IMR-90 (cell line): ENCODE data around the gene USH2A. TPM values are rescaled to one million over a fixed set of nuclear protein-coding genes. Genes with fewer than 3 reads are reported as not detected.
A peak's percentile ranks its signal among the peaks of the same experiment; 100 is the strongest.

Experiments
- ATAC-seq: fragments of 200-7000 bp; cut with Tn5 transposase; 2 replicates; pipeline ENCODE4 v1.9.1; 2020; ENCODE audit warnings: low read depth, mild to moderate bottlenecking, moderate library complexity
- BruUV-seq: library from RNA; stranded (reverse); fragments of 400-500 nt; replicated peaks from 2 replicates; lab custom pipeline; 2021; lab: Mats Ljungman, UMichigan
- CTCF ChIA-PET: fragments of 300-600 bp; formaldehyde crosslinking; extraction: SDS; loops from one replicate; lab custom pipeline; 2021; ENCODE audit warnings: antibody characterized with exemption; lab: Yijun Ruan, JAX
- POLR2A ChIA-PET: fragments of 300-600 bp; sonication (Branson Sonifier 250); formaldehyde crosslinking; loops from one replicate; lab custom pipeline; 2022; ENCODE audit warnings: antibody characterized with exemption; ENCODE audit not compliant: unreplicated experiment; lab: Charles Lee
- DNase-seq: peaks from one replicate; pipeline ENCODE4 v3.0.0; 2013
- H2AFZ ChIP-seq: replicated peaks from 2 replicates; pipeline ENCODE3; 2013; ENCODE audit warnings: low read length, mild to moderate bottlenecking; ENCODE audit not compliant: poor library complexity
- H2AK5ac ChIP-seq: 2 replicates; pipeline ENCODE4 v1.6.1; 2013; ENCODE audit warnings: low read depth, low read length, inconsistent platforms
- H2AK9ac ChIP-seq: replicated peaks from 2 replicates; pipeline ENCODE3; 2013; ENCODE audit warnings: mild to moderate bottlenecking, low read depth, low read length, moderate library complexity; ENCODE audit not compliant: poor library complexity
- H2BK120ac ChIP-seq: 2 replicates; pipeline ENCODE4 v1.6.1; 2013; ENCODE audit warnings: low read depth, low read length, inconsistent platforms
- H2BK15ac ChIP-seq: 3 replicates; pipeline ENCODE4 v1.6.1; 2013; ENCODE audit warnings: low read depth, low read length, inconsistent platforms
- H2BK20ac ChIP-seq: 2 replicates; pipeline ENCODE4 v1.6.1; 2013; ENCODE audit warnings: low read depth, mild to moderate bottlenecking, inconsistent platforms, low read length, moderate library complexity
- H2BK5ac ChIP-seq: 2 replicates; pipeline ENCODE4 v1.6.1; 2013; ENCODE audit warnings: mild to moderate bottlenecking, low read depth, low read length, inconsistent platforms; ENCODE audit not compliant: poor library complexity, severe bottlenecking
- H3K14ac ChIP-seq: replicated peaks from 2 replicates; pipeline ENCODE4 v1.6.1; 2013; ENCODE audit warnings: low read depth, low read length, inconsistent platforms
- H3K18ac ChIP-seq: 2 replicates; pipeline ENCODE4 v1.6.1; 2013; ENCODE audit warnings: low read depth, low read length, control low read depth
- H3K23ac ChIP-seq: 2 replicates; pipeline ENCODE4 v1.6.1; 2013; ENCODE audit warnings: low read depth, low read length, inconsistent platforms
- H3K27ac ChIP-seq: 2 replicates; pipeline ENCODE4 v1.5.1; 2013; ENCODE audit warnings: mild to moderate bottlenecking, control low read depth, low read length; ENCODE audit not compliant: insufficient read depth
- H3K27me3 ChIP-seq: 2 replicates; pipeline ENCODE4 v1.6.1; 2013; ENCODE audit warnings: low read length; ENCODE audit not compliant: control insufficient read depth, insufficient read depth
- H3K36me3 ChIP-seq: 2 replicates; pipeline ENCODE4 v1.6.1; 2013; ENCODE audit warnings: low read length, mixed read lengths; ENCODE audit not compliant: control insufficient read depth, insufficient read depth
- H3K4ac ChIP-seq: 2 replicates; pipeline ENCODE4 v1.6.1; 2013; ENCODE audit warnings: low read depth, low read length, inconsistent platforms
- H3K4me1 ChIP-seq: 2 replicates; pipeline ENCODE4 v1.6.1; 2013; ENCODE audit warnings: low read length, mixed read lengths; ENCODE audit not compliant: control insufficient read depth, insufficient read depth
- H3K4me2 ChIP-seq: 2 replicates; pipeline ENCODE4 v1.6.1; 2013; ENCODE audit warnings: low read depth, mild to moderate bottlenecking, control low read depth, low read length, moderate library complexity
- H3K4me3 ChIP-seq: 2 replicates; pipeline ENCODE4 v1.5.1; 2013; ENCODE audit warnings: low read depth, mild to moderate bottlenecking, control low read depth, low read length, moderate library complexity; ENCODE audit not compliant: insufficient read depth
- H3K56ac ChIP-seq: 2 replicates; pipeline ENCODE4 v1.6.1; 2013; ENCODE audit warnings: low read length, inconsistent platforms; ENCODE audit not compliant: insufficient read depth; ENCODE audit errors: extremely low read depth
- H3K79me1 ChIP-seq, 2 experiments: 2 replicates each; pipeline ENCODE4 v1.6.1; 2013; ENCODE audit warnings: low read length in 2 of 2, inconsistent platforms in 1 of 2, low read depth in 1 of 2
- H3K9ac ChIP-seq: 2 replicates; pipeline ENCODE4 v1.6.1; 2013; ENCODE audit warnings: low read depth, low read length, control low read depth
- H3K9me1 ChIP-seq: 2 replicates; pipeline ENCODE4 v1.6.1; 2013; ENCODE audit warnings: low read length, inconsistent platforms; ENCODE audit not compliant: insufficient read depth
- H3K9me3 ChIP-seq: 2 replicates; pipeline ENCODE4 v1.6.1; 2013; ENCODE audit warnings: low read length; ENCODE audit not compliant: control insufficient read depth, insufficient read depth
- H4K20me1 ChIP-seq: 2 replicates; pipeline ENCODE4 v1.6.1; 2013; ENCODE audit warnings: low read length, inconsistent platforms; ENCODE audit not compliant: insufficient read depth
- H4K5ac ChIP-seq: 2 replicates; pipeline ENCODE4 v1.6.1; 2013; ENCODE audit warnings: mild to moderate bottlenecking, low read depth, low read length, control low read depth
- H4K8ac ChIP-seq, 2 experiments: 2 replicates each; pipeline ENCODE4 v1.6.1; 2013; ENCODE audit warnings: low read depth in 2 of 2, low read length in 2 of 2, control low read depth in 1 of 2, inconsistent platforms in 1 of 2
- H4K91ac ChIP-seq: 2 replicates; pipeline ENCODE4 v1.6.1; 2013; ENCODE audit warnings: low read depth, low read length, inconsistent platforms; ENCODE audit not compliant: insufficient read depth
- NFE2L2 ChIP-seq: fragments of 150-350 bp; IDR thresholded peaks from 2 replicates; pipeline ENCODE4 v1.6.1; 2016; ENCODE audit warnings: low read depth, mild to moderate bottlenecking, low read length
- RAD21 ChIP-seq: IDR thresholded peaks from 2 replicates; pipeline ENCODE4 v1.6.1; 2012; ENCODE audit warnings: low read length, improper control_type of control experiment
- WGBS, 2 experiments: methylation state at CpG; one replicate each; pipeline versions ENCODE4 v1.1.5 to v1.1.7; 2013; ENCODE audit warnings: missing lambda C conversion rate in 2 of 2; ENCODE audit not compliant: insufficient read length in 1 of 2; ENCODE audit errors: extremely low coverage in 2 of 2; 5-methylcytosine and 5-hydroxymethylcytosine counted together
- dilution Hi-C: fragments of 300-500 bp; cut with HindIII; formaldehyde crosslinking; loops from one replicate; pipeline ENCODE4 v1.14.3; 2018; ENCODE audit warnings: low sequenced_read_pairs; ENCODE audit not compliant: unreplicated experiment
- in situ Hi-C: fragments of 300-500 bp; cut with MboI; formaldehyde crosslinking; loops from 3 replicates; pipeline ENCODE4 v1.14.3; 2019; ENCODE audit warnings: low sequenced_read_pairs, inconsistent platforms, mixed read lengths
- intact Hi-C: fragments of 100-400 bp; cut with micrococcal nuclease; formaldehyde crosslinking; loops from 2 replicates; pipeline ENCODE4 v1.10.0; 2022
- polyA plus RNA-seq, 3 experiments: library from polyadenylated mRNA; depleted of rRNA; stranded (reverse); fragments of >200 nt; gene quantifications; 2 replicates each; pipeline ENCODE4 v1.2.3, GENCODE V29; 2012; ENCODE audit warnings: low replicate concordance in 1 of 3
- total RNA-seq: library from RNA; depleted of rRNA; stranded (reverse); fragments of >200 nt; gene quantifications from 2 replicates; pipeline ENCODE4 v1.2.3, GENCODE V29; 2012

USH2A gene
- total and polyA plus RNA-seq, 2 of the 4 experiments (the other 2 are of a cell fraction) = under 0.01 to 0.02 TPM

- no peak for ATAC-seq
- TF ChIP-seq NFE2L2 (peak; percentile 71), RAD21 (no peak)
- BruUV-seq = no TSS peak
Observed at GRCh38 chr1:216057947-216058346, 365.3 kb downstream of the USH2A start.

More at GRCh38 chr1:216057947-216058346, 365.3 kb downstream of the USH2A start:
- H3K4ac ChIP-seq = no peak overlapping the region
- no peak for DNase-seq
- dilution Hi-C loops = no loop called here
- H2AK9ac ChIP-seq = no peak overlapping the region
- no peak overlapping the region for H3K4me2 ChIP-seq
- H4K20me1 ChIP-seq = no peaks in the 10 kb centered on the region
- no peak overlapping the region for H3K18ac ChIP-seq
- H4K8ac ChIP-seq = no peak overlapping the region
- H4K5ac ChIP-seq = no peak overlapping the region
- no peak overlapping the region for H3K27ac ChIP-seq
- H3K27me3 ChIP-seq = no peaks in the 10 kb centered on the region
- no peak overlapping the region for H2BK20ac ChIP-seq
- H2BK5ac ChIP-seq = no peak overlapping the region
- WGBS, 2 experiments = no CpG with 5 or more reads among the region's 4 CpGs
- intact Hi-C loops = no loop called here
- no peak overlapping the region for H3K9ac ChIP-seq
- H3K4me3 ChIP-seq = no peak overlapping the region
- H3K36me3 ChIP-seq = no peaks in the 10 kb centered on the region
- no peaks in the 10 kb centered on the region for H3K9me3 ChIP-seq
- ChIA-PET POLR2A (no interaction called here), CTCF (interaction anchor here (0.6 to 0.7 kb wide), 2 partner anchors 61 to 642 kb away, joined by 3 read pairs; no protein-coding TSS in a partner anchor)
- no peaks in the 10 kb centered on the region for H3K9me1 ChIP-seq
- H2BK15ac ChIP-seq = no peak overlapping the region
- H2BK120ac ChIP-seq = no peak overlapping the region
- H3K56ac ChIP-seq = no peak overlapping the region
- H3K79me1 ChIP-seq = no peaks in the 10 kb centered on the region
- no peak overlapping the region for H2AFZ ChIP-seq
- no peak overlapping the region for H2AK5ac ChIP-seq
- no peak overlapping the region for H4K91ac ChIP-seq
- H3K14ac ChIP-seq = no peak overlapping the region
- in situ Hi-C loops = no loop called here
- no peak overlapping the region for H3K23ac ChIP-seq
- H3K4me1 ChIP-seq = no peaks in the 10 kb centered on the region
